Activated CD4-positive, alpha-beta T cell treated with anti-CD3 and anti-CD28 coated beads for 1 hour (primary cell): ENCODE measurements around the gene PITX2.

Experiments used
- DNase-seq: peaks from one replicate; pipeline ENCODE4 v3.0.0-alpha.2; 2020

The PITX2 gene

DNA sequence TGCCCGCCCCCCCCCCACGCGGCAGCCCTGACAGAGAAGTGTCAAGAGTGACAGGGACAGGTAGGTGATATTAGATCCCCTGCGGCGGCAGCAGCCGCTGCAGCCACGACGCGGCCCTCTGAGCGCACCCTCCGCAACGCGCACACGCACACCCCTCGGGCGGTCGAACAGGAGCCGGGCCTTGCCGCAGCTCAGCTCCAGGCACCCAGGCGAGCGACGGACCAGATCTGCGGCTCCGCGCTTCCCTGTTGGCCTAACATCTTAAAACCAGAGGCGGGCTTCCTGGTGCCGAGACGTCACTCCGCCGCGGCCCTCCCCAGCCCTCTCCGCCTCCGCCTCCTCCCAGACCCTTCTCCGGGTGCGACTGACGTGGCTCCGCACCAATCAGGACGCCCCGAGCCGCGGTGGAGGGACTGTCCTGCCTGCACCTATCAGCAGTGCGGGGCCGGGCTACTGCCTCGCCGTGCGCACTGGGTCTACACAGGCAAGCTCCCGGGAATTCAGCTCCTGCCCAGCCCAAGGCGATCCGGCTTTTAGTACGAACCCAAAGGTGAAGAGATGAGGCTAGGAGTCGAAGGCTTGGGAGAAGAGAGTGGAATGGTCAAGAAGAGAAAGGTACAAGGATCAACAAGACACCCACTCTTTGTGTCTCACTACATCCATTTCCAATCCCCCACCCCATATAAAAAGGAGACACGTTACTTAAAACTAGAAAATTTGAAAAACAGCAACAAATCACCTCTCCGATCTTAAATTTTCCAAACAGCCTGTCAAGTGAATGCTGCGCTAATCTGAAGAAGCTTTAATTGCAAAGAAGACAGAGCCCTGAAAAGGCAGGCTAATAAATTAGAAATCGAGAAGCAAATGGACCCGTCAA is at the start of gene PITX2:
TSS of gene PITX2 (minus strand) at position 237 of the 877 bp plus-strand sequence. CDS start 617 bp downstream, outside the sequence.
- no peak for DNase-seq

DNA sequence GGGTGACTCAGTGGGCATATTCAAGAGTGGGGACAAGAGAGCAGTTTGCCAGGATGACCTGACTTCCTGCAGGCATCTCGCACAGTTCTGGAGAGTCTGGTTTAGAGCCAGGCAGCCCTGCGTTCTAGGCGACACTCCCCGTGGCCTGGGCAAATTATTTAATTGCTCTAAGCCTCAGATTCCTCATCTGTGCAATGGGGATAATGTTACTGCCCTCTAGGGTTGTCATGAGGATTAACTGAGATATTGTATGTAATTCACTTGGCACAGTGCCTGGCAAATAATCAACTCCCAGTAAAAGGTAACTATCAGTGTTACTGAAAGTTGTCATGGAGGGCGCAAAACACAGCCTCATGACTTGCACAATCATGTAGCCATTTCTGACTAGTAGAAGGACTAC is 48.8 kb upstream of the PITX2 start:
- DNase-seq, result no peak

DNA sequence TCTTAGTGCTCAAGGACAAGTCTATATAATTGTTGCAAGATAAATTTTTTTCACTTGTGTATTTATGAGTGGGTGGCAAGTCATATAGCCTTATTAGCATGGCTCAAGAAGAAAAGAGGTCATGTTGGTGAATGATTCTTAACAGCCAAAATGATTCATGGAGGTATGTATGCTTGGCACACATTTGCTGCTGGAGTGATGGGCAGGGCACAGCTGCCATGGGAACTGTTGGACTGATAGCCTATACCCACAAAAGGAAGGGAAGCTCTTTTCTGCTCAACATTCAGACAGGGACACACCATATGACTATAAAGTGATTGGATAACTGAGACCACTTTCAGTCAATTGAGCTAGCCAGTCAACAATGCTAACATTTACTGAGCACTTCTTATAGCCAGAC is 46.8 kb upstream of the PITX2 start:
- no peak for DNase-seq

GRCh38 chr4:110668463-110669235 is 45.8 kb upstream of the PITX2 start:
- DNase-seq, result no peak

- no peak for DNase-seq
These were observed 44.8 kb upstream of the PITX2 start for GRCh38 chr4:110667670-110668069.

- no peak for DNase-seq
These were observed 43.2 kb upstream of the PITX2 start for GRCh38 chr4:110666030-110666429.

DNA sequence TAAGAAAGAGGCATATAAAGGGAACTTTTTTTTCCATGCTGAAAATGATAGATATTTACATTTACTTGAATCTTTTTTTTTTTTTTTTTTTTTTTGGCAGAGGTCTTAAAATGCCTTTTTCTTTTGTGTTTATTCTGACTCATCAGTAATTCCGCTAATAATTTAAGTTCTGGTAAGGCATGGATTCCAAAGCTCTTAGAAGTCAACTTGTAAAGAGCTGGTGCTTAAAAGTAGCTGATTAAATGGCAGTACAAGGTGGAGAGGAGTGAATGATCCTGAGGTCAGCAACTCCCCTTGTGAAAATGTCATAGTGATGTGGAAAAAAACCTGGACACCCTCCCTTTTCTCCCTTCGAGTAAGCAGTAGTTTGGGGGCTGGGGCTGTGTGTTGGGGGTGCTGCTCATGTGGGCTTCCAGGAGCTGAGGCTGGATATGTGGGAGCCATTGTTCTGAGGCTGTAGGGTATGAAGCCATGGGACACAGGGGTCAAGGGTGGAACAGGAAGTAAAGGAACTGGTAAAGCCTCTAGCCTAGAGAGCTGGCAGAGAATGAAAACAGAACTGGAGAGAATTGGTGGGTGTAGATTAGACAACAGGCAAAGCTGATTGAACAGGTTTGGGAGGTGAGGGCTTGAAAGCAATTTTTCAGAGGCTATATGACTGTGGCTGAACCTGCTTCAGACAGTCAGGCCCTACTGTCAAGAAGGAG is 41.0 kb upstream of the PITX2 start:
- DNase-seq, result no peak

DNA sequence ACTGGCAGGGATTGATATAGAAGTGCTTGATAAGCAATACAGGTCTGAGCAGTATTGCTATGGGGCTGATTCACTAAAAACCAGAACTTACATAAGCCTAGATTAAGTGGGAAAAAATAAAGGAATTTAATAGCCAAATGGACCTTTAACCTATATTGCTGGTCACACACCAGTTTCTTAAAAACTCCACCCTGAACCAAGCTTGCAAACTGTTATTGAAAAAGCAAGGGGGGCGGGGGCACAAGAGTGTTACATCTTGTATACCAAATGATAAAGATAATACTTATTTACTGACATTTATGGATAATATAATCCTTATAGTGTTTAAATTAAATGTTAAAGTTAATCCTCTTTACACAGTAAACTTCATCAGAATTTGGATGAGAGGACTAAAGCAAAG is 40.3 kb upstream of the PITX2 start:
- DNase-seq, result no peak

GRCh38 chr4:110660755-110661154 is 37.9 kb upstream of the PITX2 start:
- no peak for DNase-seq

GRCh38 chr4:110654254-110654635 is 31.4 kb upstream of the PITX2 start:
- no peak for DNase-seq

DNA sequence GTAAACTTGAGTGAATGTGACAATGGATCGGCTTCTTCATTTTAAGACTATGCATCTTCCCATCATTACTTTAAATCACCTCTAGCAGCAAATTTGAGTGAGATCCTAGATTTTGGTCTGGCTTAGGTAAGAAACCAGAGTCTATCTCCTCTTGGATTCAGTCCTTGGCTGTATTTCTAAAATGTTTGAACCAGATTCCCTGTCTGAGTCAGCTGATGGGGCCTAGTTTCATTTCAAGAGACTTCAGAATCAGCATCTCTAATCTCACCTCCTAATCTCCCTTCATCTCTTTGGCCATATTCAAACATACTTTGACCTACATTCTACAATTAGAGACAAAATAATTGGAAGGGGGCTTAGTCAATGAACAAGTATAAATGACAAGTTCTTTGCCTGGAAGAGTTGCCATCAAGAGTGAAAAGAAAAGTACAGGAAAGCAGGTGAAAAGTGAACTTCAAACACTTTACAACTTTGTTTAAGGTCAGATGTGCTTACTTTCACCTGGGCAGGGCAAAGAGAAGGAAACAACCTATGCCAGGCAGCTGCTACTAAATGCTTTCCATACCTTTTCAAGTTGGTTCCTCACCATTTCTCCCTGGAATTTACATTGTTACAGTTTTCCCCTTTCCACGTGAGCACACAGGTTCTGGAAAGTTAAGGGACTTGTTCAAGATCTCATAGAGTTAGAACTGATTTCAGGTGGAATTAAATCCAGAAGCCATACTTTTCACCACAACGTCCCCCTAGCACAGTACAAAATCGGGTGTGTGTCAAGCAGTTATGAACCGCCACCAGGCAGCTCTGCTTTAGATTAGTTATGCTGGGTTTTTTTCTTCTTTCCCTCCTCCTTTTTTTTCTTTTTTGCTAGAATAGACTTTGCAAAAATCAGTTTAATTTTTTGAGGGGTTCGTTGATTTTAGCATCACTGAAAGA is 30.7 kb upstream of the PITX2 start:
- no peak for DNase-seq

DNA sequence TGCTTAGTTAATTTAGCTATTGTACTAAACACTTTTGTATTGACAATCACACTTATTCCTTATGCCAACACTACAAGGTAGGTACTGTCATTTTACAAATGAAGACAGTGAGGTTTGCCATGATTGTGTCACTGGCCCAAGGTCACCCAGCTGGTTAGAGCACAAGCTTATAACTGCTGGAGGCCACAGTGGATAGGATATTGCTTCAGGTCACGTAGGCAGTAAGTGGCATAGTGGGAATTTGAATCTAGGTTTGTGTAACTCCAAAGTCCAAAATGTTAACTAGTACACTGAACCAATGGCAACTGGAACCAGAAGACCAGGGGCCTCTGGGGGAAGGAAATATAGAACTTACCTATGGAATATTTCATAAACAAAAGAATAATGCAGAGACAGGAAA is 21.1 kb upstream of the PITX2 start:
- no peak for DNase-seq

- no peak for DNase-seq
These were observed 20.2 kb upstream of the PITX2 start for GRCh38 chr4:110643096-110643495.

- DNase-seq, result no peak
These were observed 18.3 kb upstream of the PITX2 start for GRCh38 chr4:110641218-110641617.

DNA sequence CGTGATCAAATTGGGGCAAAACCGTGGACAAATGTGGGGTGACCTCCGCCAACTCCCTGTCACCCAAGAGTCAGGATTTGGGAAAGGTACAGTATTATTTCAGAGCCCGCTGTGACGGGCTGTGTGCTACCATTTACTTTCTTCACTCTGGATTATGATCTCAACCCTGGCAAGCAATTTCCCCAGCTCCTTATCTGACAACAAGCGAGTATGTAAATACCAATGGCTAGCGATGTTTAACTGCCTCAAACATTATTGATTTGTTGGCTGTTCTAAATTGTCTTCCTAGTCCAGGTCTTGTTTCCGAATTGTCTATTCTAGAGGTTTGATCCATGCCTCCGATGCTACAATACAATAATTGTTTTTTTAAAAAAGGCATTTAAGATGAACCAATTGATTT is 17.7 kb upstream of the PITX2 start:
- DNase-seq, result no peak

- DNase-seq, result no peak
These were observed 16.6 kb upstream of the PITX2 start for GRCh38 chr4:110639207-110640090.

GRCh38 chr4:110638089-110638746 is 15.3 kb upstream of the PITX2 start:
- no peak for DNase-seq

DNA sequence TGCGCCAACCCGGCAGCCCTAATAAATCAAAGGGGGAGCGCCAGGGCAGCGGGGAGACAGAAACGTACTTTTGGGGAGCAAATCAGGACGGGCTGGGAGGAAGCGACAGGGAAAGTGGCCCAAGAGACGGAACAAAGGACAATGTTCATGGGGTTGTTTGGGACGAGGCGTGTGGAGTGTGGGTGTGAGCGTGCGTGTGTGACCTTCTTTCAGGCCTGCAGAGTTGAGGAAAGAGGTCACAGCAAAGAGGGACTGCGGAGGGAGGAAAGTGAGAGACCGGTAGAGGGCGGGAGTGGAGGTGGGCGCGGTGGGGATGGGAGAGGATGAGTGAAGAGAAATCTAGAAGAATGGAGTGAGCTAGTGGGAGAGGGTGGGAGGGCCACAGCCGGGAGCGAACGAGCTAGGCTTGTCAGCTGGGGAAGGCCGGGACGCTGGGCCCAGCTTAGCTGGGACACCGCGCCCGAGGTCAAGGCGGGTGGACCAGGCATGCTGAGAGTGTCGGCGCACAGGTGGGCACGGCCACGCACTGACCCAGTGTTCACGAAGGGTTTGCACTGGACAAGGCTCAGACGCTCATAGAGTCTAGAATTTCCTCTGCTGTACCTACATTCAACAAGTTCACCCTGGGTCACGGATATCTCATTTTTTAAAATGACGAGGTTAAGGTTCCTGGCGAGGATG is 14.7 kb upstream of the PITX2 start:
- DNase-seq, result no peak

DNA sequence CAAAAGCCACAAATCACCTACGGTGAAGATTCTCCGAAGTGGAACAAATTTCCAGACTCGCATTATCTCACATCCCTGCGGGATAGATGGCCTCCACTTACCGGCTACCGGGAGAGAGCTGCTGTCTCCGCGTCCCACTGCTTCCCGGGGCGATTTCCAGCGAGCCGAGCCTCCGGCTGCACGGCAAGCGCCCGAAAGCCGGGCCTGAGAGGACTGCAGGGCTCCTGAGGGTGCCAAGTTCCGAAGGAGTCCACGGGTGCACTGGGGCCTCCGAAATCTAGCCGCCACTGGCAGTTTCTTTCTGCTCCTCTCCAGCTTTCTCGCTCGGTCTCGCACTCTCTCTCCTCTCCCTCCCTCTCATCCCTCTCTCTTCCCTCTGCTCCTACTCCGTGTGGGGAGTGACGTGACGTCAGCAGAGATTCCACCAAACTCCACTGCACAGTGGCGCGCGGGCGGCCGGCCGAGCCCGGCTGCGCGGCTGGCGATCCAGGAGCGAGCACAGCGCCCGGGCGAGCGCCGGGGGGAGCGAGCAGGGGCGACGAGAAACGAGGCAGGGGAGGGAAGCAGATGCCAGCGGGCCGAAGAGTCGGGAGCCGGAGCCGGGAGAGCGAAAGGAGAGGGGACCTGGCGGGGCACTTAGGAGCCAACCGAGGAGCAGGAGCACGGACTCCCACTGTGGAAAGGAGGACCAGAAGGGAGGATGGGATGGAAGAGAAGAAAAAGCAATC is 14.0 kb upstream of the PITX2 start:
- DNase-seq, result no peak
